ENCODE measurements around the gene CEMIP2.

DNA sequence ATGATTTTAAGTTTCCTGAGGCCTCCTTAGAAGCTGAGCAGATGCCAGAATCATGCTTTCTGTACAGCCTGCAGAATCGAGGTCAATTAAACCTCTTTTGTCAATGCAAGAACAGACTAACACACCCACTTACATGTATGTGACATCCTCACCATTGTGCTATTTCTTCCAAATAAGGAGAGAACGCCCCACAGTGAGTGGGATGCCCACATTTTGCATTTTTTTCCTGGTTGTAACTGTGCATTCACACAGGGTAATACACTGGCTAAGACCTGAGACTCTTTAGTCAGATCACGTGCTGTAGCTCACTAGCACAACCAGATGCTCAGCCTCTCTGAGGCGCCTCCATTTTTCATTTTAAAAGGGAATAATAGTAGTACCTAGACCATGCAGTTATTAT, 4.4 kb upstream of the CEMIP2 start:
- TF ChIP-seq POLR2AphosphoS5 (IDR thresholded peaks at IDR 0.05; ENCODE audit: low read depth, low read length) (no peak), POLR2A (IDR thresholded peaks at IDR 0.05; ENCODE audit: low read depth, low read length) (no peak), TAF1 (IDR thresholded peaks at IDR 0.05; ENCODE audit: low read depth, low read length) (no peak)
